GM12873 (cell line): ENCODE results near the gene APBA2.

Experiments
- CTCF ChIP-seq: IDR thresholded peaks from 2 replicates; pipeline ENCODE4 v1.5.1; 2012; ENCODE audit warnings: low read depth, mild to moderate bottlenecking, moderate library complexity, low read length, control low read depth; ENCODE audit not compliant: insufficient read depth; ENCODE audit errors: missing control alignments

Gene APBA2

GRCh38 chr15:29008846-29009245 is 123.1 kb downstream of the APBA2 start:
- no peak for TF ChIP-seq CTCF

GRCh38 chr15:29012097-29012496 is 126.3 kb downstream of the APBA2 start:
- TF ChIP-seq CTCF = no peak

- no peak for TF ChIP-seq CTCF
These were observed 128.7 kb downstream of the APBA2 start for GRCh38 chr15:29014493-29014892.

- no peak for TF ChIP-seq CTCF
These were observed 130.7 kb downstream of the APBA2 start for GRCh38 chr15:29016518-29016917.

- TF ChIP-seq CTCF = no peak
These were observed 132.5 kb downstream of the APBA2 start for GRCh38 chr15:29018120-29018805.

GRCh38 chr15:29018995-29019976 is 133.5 kb downstream of the APBA2 start:
- no peak for TF ChIP-seq CTCF

GRCh38 chr15:29021857-29022256 is 136.1 kb downstream of the APBA2 start:
- no peak for TF ChIP-seq CTCF
